Stimulated activated CD4-positive, alpha-beta T cell treated with anti-CD3 and anti-CD28 coated beads, Interleukin-4, amount 100 ng/mL, for 4 hours (primary cell): ENCODE results near the gene RBMS1.
A peak's percentile ranks its signal among the peaks of the same experiment; 100 is the strongest.

Experiments used
- DNase-seq, 2 experiments: peaks; one replicate each; pipeline ENCODE4 v3.0.0-alpha.2; 2020

RBMS1 gene

DNA sequence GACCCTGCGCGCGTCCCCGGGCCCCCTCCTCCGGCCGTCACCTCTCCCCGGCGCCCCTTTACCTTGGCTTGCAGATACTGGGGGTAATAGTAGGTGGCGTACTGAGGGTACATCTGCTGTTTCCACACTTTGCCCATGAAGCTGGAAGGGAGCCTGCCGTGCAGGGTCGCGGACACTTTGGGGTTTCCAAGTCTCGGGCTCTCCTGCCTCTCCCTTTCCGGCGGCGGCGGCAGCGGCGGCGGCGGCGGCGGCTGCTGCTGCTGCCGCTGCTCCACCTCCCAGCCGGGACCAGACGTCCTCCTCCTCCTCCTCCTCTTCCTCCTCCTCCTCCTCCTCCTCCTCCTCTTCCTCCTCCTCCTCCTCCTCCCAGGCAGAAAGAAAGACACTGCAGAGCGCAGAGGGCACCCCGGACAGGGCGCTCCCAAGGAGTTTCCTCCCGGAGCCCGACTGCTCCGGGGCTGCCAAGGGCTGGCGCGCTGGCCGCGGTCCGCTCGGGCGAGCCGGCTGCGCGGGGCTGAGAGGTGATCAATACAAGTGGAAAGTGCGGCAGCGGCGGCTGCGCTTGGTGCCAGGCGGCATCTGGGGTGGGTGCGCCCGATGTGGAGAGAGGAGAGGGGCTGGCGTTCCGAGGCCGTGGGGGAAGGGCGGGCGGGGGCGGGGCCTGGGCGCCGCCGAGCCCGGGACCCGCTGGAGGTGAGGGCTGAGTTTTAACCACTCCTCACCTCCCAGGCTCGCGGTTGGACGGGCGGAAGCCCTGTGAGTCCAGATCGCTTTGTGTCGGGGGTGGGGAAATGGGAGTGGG lies at the start of gene RBMS1:
TSS of gene RBMS1 (minus strand) at position 581 of the 802 bp plus-strand sequence. CDS start at position 137, 444 bp downstream.
- DNase-seq, result peak; percentile 51

DNA sequence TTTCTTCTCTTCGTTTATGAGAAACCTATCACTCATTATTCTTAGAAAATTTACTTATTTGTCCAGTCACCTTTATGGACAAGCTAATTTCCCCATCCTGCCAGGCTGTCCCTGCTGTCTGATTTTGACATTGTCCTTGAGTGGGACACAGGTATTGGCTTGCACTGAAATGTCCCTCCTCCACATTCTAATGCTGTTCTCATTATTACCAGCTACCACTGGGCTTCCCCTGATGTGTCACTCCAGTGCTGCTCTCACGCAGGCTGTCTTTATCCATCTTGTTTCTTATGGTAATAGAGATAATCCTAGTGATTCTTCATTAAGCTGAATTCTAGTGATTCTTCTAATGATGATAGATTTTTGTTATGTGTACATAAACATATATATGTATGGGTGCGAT lies 48.1 kb upstream of the RBMS1 start:
- no peak for DNase-seq

GRCh38 chr2:160538559-160539355 lies 45.1 kb upstream of the RBMS1 start:
- DNase-seq, result no peak

- DNase-seq, result no peak
Observed at GRCh38 chr2:160538115-160538514, 44.5 kb upstream of the RBMS1 start.

- DNase-seq, result no peak
Observed at GRCh38 chr2:160534996-160535395, 41.4 kb upstream of the RBMS1 start.

GRCh38 chr2:160534249-160534648 lies 40.6 kb upstream of the RBMS1 start:
- DNase-seq, result no peak

DNA sequence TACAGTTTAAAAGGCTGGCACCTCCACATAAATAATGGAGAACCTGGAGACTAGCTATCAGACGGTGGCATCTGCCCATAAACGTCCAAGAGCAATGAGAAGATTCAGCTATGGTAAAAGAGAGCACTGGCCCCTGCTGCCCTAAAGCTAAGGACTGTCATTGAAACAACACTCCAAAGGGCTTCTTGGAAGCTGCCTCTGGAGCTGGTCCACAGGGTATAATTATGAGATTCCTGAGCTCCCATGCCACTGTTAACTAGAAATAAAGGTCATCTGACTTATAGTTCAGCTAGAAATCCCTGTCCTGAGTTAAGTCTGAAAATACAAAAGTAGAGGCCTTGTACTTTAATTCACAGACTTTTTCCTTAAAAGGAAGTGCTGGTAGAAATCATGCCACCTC lies 39.9 kb upstream of the RBMS1 start:
- no peak for DNase-seq

- no peak for DNase-seq
Observed at GRCh38 chr2:160532388-160532787, 38.8 kb upstream of the RBMS1 start.

GRCh38 chr2:160522951-160523710 lies 29.5 kb upstream of the RBMS1 start:
- DNase-seq, result no peak

- DNase-seq, result no peak
Observed at GRCh38 chr2:160517731-160518130, 24.1 kb upstream of the RBMS1 start.

- DNase-seq, result no peak
Observed at GRCh38 chr2:160516547-160517365, 23.1 kb upstream of the RBMS1 start.

DNA sequence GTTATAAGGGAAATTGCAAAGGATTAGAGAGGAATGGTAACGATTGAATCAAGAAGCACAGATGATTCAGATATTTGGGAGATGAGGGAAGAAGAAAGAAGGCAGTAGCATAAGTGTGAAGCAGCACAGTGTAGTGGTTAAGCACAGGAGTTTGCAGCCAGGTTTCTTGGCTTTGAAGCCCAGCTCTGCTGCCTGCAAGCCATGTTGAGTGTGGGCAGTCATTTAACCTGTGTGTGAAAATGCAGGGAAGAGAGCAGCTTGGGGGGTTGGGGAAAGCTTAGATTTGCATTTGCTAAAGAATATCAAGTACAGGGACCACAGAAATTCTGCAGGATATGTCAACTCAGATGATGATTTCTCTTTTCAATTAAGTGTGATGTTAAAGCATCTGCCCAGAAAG lies 21.5 kb upstream of the RBMS1 start:
- no peak for DNase-seq

GRCh38 chr2:160513120-160513519 lies 19.5 kb upstream of the RBMS1 start:
- DNase-seq, result no peak

- DNase-seq, result no peak
Observed at GRCh38 chr2:160512491-160512890, 18.9 kb upstream of the RBMS1 start.

DNA sequence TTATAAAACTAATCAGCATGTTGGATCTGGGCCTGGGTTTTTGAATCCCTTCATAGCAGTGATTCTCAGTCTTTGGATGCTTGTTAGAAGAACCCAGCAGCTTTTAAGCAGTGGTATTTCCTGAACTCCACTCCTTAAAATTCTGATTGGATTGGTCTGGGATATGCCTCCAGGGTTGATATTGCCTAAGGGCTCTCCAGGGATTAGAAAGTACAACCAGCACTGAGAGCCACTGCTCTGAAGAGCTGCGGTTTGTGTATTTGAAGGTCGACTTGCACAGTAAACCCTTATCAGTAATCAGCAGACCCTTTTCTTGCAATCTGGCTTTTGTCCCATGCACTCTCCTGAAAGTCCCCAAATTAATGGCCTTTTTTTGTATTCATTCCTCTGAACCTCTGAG lies 17.0 kb upstream of the RBMS1 start:
- no peak for DNase-seq

GRCh38 chr2:160509016-160509415 lies 15.4 kb upstream of the RBMS1 start:
- no peak for DNase-seq

- no peak for DNase-seq
Observed at GRCh38 chr2:160507464-160507863, 13.9 kb upstream of the RBMS1 start.

DNA sequence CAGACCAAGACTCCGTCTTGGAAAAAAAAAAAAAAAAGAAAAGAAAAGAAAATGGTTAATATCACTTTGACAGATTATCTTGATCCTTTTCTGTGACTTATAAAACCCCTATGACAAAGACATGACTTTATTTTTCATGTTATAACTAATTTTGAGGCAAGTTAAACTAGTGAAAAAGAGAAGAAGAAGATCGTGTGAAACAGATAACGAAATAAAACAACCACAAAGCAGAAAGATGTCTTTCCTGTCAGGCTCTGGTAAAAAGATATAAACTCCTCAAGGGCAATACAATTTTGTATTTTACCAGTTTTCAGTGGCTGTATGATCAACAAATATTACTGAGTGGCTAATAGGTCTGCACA lies 13.4 kb upstream of the RBMS1 start:
- DNase-seq, result no peak

DNA sequence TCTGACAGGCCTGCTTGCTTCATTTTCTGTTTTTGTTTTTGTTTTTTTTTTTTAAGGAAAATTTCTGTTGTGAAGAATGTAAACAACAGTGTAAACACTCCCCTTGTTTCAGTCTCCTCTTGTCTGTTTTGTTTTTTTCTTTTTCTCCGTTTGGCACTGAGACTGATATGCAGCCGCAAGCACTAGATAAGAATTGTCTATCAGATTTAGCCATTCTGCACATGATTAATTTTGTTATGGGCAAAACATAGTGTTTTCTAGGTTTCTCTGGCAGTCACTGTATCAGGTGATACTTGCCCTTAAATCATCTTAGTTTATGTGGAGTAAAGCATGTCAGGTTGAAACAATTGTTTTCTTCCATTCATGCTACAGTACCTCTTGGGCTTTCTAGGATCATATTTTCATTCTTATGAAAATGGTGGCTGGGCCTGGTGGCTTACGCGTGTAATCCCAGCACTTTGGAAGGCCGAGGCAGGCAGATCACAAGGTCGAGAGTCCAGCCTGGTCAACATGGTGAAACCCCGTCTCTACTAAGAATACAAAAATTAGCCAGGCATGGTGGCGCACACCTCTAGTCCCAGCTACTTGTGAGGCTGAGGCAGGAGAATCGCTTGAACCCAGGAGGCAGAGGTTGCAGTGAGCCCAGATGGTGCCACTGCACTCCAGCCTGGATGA lies 12.9 kb upstream of the RBMS1 start:
- DNase-seq, result no peak

DNA sequence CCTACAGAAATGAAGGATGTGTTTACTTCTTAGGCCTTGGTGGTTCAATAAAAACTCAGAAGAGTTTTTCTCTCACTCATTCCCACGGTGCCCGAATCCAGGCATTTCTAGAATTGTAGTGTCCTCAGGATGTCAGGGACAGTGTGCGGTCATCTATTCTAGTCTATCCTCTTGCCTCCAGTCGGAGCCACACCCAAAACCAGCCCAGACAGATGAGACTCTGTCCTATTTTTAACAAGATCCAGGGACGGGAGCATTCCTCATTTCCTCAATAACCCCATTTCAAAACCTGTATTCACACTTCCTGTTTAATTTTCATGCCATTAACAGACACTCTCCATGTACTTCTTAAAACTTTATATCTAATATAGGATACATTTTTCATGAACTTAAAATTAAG lies 11.6 kb upstream of the RBMS1 start:
- DNase-seq, result no peak

DNA sequence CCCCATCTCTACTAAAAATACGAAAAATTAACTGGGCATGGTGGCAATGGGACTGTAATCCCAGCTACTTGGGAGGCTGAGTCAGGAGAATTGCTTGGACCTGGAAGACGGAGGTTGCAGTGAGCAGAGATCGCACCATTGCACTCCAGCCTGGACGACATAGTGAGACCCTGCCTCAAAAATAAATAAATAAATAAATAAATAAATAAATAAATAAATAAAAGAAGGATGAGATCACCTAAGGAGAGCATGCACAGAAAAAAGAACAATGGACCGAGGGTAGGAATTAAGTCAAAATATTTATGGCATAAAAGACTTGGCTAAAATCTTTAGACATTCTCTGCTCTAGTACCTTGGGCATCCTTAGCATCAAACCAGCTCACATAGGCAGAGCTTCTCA lies 8.9 kb upstream of the RBMS1 start:
- no peak for DNase-seq

- DNase-seq, result no peak
Observed at GRCh38 chr2:160501370-160501769, 7.8 kb upstream of the RBMS1 start.
